ENCODE measurements around the gene ITPRID2. TPM values are rescaled to one million over a fixed set of nuclear protein-coding genes. Genes with fewer than 3 reads are reported as not detected.

Gene ITPRID2
- total RNA-seq, 1 experiment from 2014 or later, result 1,605 TPM

DNA sequence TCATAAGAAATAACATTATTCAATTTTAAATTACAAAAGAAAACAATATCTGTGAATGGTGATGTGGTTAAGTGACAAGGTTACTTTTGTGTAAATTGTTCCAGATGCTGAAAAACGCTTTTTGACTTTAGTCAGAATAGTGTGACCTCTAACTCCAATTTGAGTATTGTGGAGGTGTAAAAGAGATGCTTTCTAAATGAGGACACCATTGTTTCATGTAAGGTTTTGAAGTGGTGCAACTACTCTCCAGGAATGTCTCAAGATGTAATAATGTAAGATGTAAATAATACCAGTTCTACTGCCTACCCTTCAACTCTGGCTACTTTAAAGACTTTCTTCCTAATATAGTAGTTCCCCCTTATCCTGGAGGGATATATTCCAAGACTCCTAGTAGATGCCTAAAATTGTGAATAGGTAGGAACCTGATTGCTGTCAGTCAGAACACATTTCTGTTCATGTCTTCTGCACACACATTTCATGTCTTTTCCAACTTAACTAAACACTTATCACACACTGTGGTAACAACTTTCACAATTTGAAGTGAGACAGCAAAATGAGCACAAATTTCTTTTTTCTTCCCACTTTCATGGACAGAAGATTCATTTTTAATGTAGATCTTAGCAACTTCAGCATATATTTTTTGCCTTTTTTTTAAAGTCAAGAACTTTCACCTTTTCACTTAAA, 55.1 kb downstream of the ITPRID2 start (continued):
- TF ChIP-seq CBX3 (IDR thresholded peaks at IDR 0.05; ENCODE audit: low read depth) (peak; percentile 37; the same call in 1 of the 2 replicates), EZH2phosphoT487 (IDR thresholded peaks at IDR 0.05; ENCODE audit: borderline replicate concordance) (no peak)
- TF ChIP-seq, protein P1, sequence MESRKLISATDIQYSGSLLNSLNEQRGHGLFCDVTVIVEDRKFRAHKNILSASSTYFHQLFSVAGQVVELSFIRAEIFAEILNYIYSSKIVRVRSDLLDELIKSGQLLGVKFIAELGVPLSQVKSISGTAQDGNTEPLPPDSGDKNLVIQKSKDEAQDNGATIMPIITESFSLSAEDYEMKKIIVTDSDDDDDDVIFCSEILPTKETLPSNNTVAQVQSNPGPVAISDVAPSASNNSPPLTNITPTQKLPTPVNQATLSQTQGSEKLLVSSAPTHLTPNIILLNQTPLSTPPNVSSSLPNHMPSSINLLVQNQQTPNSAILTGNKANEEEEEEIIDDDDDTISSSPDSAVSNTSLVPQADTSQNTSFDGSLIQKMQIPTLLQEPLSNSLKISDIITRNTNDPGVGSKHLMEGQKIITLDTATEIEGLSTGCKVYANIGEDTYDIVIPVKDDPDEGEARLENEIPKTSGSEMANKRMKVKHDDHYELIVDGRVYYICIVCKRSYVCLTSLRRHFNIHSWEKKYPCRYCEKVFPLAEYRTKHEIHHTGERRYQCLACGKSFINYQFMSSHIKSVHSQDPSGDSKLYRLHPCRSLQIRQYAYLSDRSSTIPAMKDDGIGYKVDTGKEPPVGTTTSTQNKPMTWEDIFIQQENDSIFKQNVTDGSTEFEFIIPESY (IDR thresholded peaks at IDR 0.05; ENCODE audit: extremely low read depth, insufficient replicate concordance, low read length), result no peak

DNA sequence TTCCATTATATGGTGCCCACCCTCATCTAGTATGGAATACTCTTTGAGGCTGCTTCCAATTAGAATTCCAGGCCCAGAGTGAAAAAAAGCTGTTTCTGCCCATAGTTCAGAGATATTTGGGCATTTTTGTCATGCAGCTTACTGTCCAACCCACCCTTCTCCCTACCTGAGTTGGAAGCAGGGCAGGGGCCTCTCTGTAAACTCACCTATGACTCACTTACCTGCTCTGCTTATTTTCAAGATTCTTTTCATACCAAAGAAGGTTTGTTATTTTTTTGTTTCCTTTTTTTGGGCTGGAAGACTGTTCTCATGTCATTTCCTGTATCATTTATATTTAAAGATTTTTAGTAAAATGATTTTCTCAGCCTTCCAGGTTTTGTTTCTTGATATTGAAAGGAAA, 55.7 kb downstream of the ITPRID2 start:
- no TSS peak for BruUV-seq (replicated peaks)
- Histone ChIP-seq H3K4me3 (replicated peaks in 1 of 2; ENCODE audit: low read depth in 1 of 2, low read length in 2 of 2) (peak overlapping the region in 1 of 2 experiments; percentile 28; a peak in 2 of 4 replicates), H3K27me3 (ENCODE audit: insufficient read depth, low read length) (no peaks in the 10 kb centered on the region), H4K20me1 (ENCODE audit: insufficient read depth) (no peaks in the 10 kb centered on the region), H3K79me2 (ENCODE audit: insufficient read depth, low read length) (no peaks in the 10 kb centered on the region), H3K9me2 (ENCODE audit: insufficient read depth) (no peaks in the 10 kb centered on the region), H3K27ac (ENCODE audit: low read depth, low read length) (peak overlapping the region; percentile 87), H2AFZ (ENCODE audit: low read depth, low read length, poor library complexity, severe bottlenecking) (no peak overlapping the region), H3K4me1 (ENCODE audit: control insufficient read depth in 1 of 2, insufficient read depth in 2 of 2, low read length in 2 of 2) (peaks cover 70 to 90% of the 10 kb centered on the region in 2 experiments), H3K36me3 (ENCODE audit: control insufficient read depth in 1 of 2, insufficient read depth in 2 of 2, low read length in 2 of 2) (no peaks in the 10 kb centered on the region), H3K9ac (ENCODE audit: low read length) (peak overlapping the region; percentile 49), H3K4me2 (ENCODE audit: low read length) (peak overlapping the region; percentile 72), H3K9me3 (ENCODE audit: control insufficient read depth in 1 of 2, insufficient read depth in 1 of 2, low read depth in 1 of 2, low read length in 2 of 2) (no peaks in the 10 kb centered on the region)
- ChIA-PET RAD21 (ENCODE audit: low non-redundant PET in 1 of 2, low total read pairs in 2 of 2, uncharacterized antibody in 2 of 2, unreplicated experiment in 2 of 2) (no interaction called here), CTCF (no interaction called here), POLR2A (interaction anchor here (2.3 kb wide), 1 partner anchor 10 kb away, joined by 5 read pairs; no protein-coding TSS in a partner anchor)
- DNase-seq (ENCODE audit: low read depth, low spot score), result no peak
- intact Hi-C loops (cut with micrococcal nuclease), result no loop called here
- peak; percentile 80 for ATAC-seq
- TF ChIP-seq POLR2AphosphoS5 (IDR thresholded peaks at IDR 0.05; ENCODE audit: low read depth, low read length), result 0 out of 2 replicates have a peak, but pooled peaks have one; percentile 23
- TF ChIP-seq POLR2A (IDR thresholded peaks at IDR 0.05; ENCODE audit: borderline replicate concordance, extremely low read depth, insufficient read depth, insufficient read length), result no peak
- no peak for TF ChIP-seq ZNF274 (IDR thresholded peaks at IDR 0.05; ENCODE audit: low read depth, low read length)
- no peak for TF ChIP-seq ELF1 (IDR thresholded peaks at IDR 0.05; ENCODE audit: borderline replicate concordance, low read depth)
- TF ChIP-seq, protein P2, sequence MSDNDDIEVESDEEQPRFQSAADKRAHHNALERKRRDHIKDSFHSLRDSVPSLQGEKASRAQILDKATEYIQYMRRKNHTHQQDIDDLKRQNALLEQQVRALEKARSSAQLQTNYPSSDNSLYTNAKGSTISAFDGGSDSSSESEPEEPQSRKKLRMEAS (IDR thresholded peaks at IDR 0.05), result 0 out of 2 replicates have a peak, but pooled peaks have one; percentile 15
- peak; percentile 81 for TF ChIP-seq FOSL1 (IDR thresholded peaks at IDR 0.05; ENCODE audit: low read depth)
- no peak for TF ChIP-seq SIN3A (IDR thresholded peaks at IDR 0.05; ENCODE audit: low read depth)
- 0 out of 2 replicates have a peak, but pooled peaks have one; percentile 28 for TF ChIP-seq CBX3 (IDR thresholded peaks at IDR 0.05; ENCODE audit: low read depth)
- TF ChIP-seq EGR1 (IDR thresholded peaks at IDR 0.05; ENCODE audit: low read depth), result no peak
- TF ChIP-seq EZH2phosphoT487 (IDR thresholded peaks at IDR 0.05; ENCODE audit: borderline replicate concordance), result no peak
- 0 out of 2 replicates have a peak, but pooled peaks have one; percentile 45 for TF ChIP-seq SRF (IDR thresholded peaks at IDR 0.05; ENCODE audit: low read depth)
- peak; percentile 60 for TF ChIP-seq JUND (IDR thresholded peaks at IDR 0.05)
- TF ChIP-seq, protein P3, sequence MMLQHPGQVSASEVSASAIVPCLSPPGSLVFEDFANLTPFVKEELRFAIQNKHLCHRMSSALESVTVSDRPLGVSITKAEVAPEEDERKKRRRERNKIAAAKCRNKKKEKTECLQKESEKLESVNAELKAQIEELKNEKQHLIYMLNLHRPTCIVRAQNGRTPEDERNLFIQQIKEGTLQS (IDR thresholded peaks at IDR 0.05), result no peak
- TF ChIP-seq ZFX (IDR thresholded peaks at IDR 0.05), result no peak
- no peak for TF ChIP-seq CEBPB (IDR thresholded peaks at IDR 0.05; ENCODE audit: low read depth)
- peak; percentile 58 for TF ChIP-seq SP1 (IDR thresholded peaks at IDR 0.05; ENCODE audit: low read depth)
- no peak for TF ChIP-seq TCF7L2 (IDR thresholded peaks at IDR 0.05; ENCODE audit: borderline replicate concordance, extremely low read depth, insufficient read depth, insufficient read length)
- TF ChIP-seq RAD21 (IDR thresholded peaks at IDR 0.05; ENCODE audit: low read depth), result no peak
- TF ChIP-seq, protein P4, sequence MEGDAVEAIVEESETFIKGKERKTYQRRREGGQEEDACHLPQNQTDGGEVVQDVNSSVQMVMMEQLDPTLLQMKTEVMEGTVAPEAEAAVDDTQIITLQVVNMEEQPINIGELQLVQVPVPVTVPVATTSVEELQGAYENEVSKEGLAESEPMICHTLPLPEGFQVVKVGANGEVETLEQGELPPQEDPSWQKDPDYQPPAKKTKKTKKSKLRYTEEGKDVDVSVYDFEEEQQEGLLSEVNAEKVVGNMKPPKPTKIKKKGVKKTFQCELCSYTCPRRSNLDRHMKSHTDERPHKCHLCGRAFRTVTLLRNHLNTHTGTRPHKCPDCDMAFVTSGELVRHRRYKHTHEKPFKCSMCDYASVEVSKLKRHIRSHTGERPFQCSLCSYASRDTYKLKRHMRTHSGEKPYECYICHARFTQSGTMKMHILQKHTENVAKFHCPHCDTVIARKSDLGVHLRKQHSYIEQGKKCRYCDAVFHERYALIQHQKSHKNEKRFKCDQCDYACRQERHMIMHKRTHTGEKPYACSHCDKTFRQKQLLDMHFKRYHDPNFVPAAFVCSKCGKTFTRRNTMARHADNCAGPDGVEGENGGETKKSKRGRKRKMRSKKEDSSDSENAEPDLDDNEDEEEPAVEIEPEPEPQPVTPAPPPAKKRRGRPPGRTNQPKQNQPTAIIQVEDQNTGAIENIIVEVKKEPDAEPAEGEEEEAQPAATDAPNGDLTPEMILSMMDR (IDR thresholded peaks at IDR 0.05 in 2 of 3, conservative IDR thresholded peaks at IDR 0.05 in 1 of 3; ENCODE audit: borderline replicate concordance in 1 of 3, insufficient read depth in 1 of 3, low read depth in 2 of 3, low read length in 2 of 3), result no peak
